ENCODE measurements around the gene PSMD1. TPM values are rescaled to one million over a fixed set of nuclear protein-coding genes. Genes with fewer than 3 reads are reported as not detected.

PSMD1 gene
- total RNA-seq, 1 donor from 2014 or later: 59.0 TPM

DNA sequence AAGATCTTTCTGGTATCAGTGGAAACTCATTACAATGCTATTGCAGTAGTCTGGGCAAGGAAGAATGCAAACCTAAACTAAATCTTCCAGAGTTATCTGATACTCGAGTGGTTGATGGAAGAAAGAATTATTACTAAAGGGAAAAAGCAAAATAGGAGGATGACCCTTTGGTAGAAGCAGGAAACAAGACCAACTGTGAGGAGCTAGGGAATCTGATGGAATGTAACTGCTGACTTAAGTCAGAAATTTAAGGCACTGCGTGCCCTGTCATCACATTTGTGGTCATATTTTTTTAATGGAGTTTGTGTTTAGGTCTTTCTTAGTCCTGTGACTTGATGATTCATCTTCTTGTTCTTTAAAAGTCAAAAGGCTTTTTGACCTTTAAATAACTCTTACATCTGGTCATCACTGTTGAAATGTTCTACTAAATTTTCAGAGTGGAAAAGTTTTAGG lies 105.2 kb downstream of the PSMD1 start:
- H3K27ac ChIP-seq: peak overlapping the region; percentile 69

DNA sequence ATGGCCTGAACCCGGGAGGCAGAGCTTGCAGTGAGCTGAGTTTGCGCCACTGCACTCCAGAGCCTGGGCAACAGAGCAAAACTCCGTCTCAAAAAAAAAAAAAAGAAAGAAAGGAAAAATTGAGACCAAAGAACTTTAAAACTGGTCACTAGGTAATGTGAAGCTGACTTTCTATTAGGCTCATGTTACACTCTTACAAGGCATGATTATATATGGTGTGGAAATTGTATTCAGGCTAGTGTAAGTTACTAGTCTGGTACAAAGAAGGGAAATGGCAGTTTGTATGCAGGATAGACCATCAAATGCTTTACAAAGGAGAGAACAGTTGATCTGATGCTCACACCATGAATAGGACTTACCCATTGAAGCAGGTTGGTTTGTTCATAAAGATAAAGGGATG lies 106.3 kb downstream of the PSMD1 start:
- intact Hi-C loops (cut with DNase I): no loop called here
- ATAC-seq (no peak), DNase-seq (no peak)
- Histone ChIP-seq H3K36me3 (peaks cover 40% of the 10 kb centered on the region), H3K27ac (no peak overlapping the region), H3K4me1 (peaks cover 16% of the 10 kb centered on the region), H3K27me3 (no peaks in the 10 kb centered on the region), H3K4me3 (no peak overlapping the region), H3K9me3 (no peaks in the 10 kb centered on the region)
- TF ChIP-seq, protein P1, sequence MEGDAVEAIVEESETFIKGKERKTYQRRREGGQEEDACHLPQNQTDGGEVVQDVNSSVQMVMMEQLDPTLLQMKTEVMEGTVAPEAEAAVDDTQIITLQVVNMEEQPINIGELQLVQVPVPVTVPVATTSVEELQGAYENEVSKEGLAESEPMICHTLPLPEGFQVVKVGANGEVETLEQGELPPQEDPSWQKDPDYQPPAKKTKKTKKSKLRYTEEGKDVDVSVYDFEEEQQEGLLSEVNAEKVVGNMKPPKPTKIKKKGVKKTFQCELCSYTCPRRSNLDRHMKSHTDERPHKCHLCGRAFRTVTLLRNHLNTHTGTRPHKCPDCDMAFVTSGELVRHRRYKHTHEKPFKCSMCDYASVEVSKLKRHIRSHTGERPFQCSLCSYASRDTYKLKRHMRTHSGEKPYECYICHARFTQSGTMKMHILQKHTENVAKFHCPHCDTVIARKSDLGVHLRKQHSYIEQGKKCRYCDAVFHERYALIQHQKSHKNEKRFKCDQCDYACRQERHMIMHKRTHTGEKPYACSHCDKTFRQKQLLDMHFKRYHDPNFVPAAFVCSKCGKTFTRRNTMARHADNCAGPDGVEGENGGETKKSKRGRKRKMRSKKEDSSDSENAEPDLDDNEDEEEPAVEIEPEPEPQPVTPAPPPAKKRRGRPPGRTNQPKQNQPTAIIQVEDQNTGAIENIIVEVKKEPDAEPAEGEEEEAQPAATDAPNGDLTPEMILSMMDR (IDR thresholded peaks at IDR 0.05): no peak

More for the DNA sequence above, 105.2 kb downstream of the PSMD1 start:
- TF ChIP-seq, protein P1 (IDR thresholded peaks at IDR 0.05): no peak
- no peaks in the 10 kb centered on the region for H3K27me3 ChIP-seq
- H3K4me1 ChIP-seq: peaks cover 16% of the 10 kb centered on the region
- H3K9me3 ChIP-seq: no peaks in the 10 kb centered on the region
- no peak overlapping the region for H3K4me3 ChIP-seq
- intact Hi-C loops (cut with DNase I): no loop called here
- H3K36me3 ChIP-seq: peaks cover 29% of the 10 kb centered on the region
- no peak for DNase-seq
- peak; percentile 45 for ATAC-seq

DNA sequence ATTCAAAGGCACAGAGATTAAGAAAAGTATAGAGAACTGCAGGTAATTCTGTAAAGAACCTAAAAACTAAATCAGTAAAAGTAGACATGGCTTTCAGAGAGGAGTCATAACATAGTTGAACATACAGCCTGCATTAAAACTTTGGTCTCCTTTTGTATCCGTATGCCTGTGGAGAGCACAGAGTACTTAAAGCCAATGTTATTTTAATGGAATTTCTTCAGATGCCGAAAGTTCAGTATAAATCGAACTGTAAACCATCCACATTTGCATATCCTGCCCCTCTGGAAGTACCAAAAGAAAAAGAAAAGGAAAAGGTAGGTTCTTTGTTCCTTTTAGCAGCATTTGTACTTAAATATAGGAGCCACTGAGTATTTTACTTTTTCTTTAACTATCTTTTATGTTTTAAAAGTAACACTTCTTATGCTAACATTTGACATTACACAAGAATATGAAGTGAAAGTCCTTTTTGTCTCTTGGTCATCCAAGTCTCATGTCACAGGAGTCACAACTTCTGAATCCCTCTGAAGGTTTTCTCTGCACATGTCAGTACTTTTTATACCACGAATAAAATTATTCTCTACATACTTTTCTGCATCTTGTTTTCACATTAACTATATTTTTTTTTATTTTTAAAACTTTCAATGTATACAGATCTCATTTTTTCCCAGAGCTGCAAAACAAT lies 106.9 kb downstream of the PSMD1 start:
- TF ChIP-seq, protein P1 (IDR thresholded peaks at IDR 0.05): no peak
- no peak for ATAC-seq
- DNase-seq: no peak
- Histone ChIP-seq H3K27me3 (no peaks in the 10 kb centered on the region), H3K4me1 (peaks cover 16% of the 10 kb centered on the region), H3K9me3 (no peaks in the 10 kb centered on the region), H3K4me3 (no peak overlapping the region), H3K27ac (no peak overlapping the region), H3K36me3 (peaks cover 36% of the 10 kb centered on the region)
- intact Hi-C loops (cut with DNase I): no loop called here

DNA sequence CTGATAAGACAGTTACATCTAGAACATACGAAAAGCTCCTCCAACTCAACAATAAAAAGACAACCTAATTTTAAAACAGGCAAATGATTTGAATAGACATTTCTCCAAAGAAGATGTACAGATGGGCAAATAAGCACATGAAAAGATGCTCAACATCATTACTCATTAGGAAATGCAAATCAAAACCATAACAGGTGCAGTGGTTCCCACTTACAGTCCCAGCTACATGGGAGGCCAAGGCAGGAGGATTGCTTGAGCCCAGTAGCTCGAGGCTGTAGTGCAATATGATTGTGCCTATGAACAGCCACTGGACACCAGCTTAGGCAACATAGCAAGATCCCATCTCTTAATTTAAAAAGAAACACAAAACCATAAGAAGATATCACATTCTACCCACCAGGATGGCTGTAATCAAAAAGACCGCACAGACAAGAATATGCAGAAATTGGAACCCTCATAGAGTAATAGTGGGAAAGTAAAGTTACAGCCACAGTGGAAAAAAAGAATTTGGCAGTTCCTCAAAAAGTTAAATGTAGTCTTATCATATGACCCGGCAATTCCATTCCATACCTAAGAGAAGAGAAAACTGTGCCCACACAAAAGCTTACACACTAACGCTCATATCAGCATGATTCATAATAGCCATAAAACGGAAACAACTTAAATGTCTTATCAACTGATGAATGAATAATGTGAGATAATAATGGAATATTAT lies 111.2 kb downstream of the PSMD1 start:
- no peak overlapping the region for H3K4me3 ChIP-seq
- H3K27ac ChIP-seq: no peak overlapping the region
- no peaks in the 10 kb centered on the region for H3K4me1 ChIP-seq
- no peak for ATAC-seq
- TF ChIP-seq, protein P1 (IDR thresholded peaks at IDR 0.05): no peak
- no peak for DNase-seq
- intact Hi-C loops (cut with DNase I): no loop called here
- H3K9me3 ChIP-seq: no peaks in the 10 kb centered on the region
- H3K27me3 ChIP-seq: no peaks in the 10 kb centered on the region
- H3K36me3 ChIP-seq: peaks cover 65% of the 10 kb centered on the region

DNA sequence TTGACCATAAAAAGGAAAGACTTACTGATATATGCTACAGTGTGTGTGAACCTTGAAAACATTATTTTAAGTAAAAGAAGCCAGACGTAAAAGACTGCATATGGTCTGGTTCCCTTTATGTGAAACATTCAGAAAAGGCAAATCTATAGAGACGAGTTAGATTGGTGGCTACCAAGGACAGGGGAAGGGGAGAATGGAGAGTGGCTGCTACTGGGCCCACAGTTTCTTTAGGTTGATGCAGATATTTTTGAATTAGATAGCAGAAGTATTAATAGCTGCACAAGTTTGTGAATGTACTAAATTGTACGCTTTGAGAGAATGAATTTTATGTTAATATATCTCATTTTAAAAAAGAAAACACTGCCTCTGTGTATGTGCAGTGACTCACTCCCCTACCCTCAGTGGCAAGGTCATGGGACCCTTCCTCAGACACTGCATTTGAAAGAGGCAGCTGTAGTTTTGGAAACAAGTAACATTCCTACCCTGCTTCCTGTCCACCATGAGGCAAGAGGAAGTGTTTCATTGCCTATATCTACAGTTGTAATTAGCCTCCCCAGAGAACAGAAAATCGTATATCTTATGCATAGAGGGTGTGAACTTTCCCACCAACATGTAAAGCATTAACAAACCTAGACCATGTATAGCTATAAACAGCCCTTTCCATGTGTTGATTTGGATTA lies 111.9 kb downstream of the PSMD1 start:
- no peaks in the 10 kb centered on the region for H3K27me3 ChIP-seq
- no peak overlapping the region for H3K27ac ChIP-seq
- DNase-seq (no peak), ATAC-seq (peak; percentile 49)
- no peaks in the 10 kb centered on the region for H3K9me3 ChIP-seq
- peaks cover 65% of the 10 kb centered on the region for H3K36me3 ChIP-seq
- peaks cover under 1% of the 10 kb centered on the region for H3K4me1 ChIP-seq
- intact Hi-C loops (cut with DNase I): no loop called here
- TF ChIP-seq, protein P1 (IDR thresholded peaks at IDR 0.05): no peak
- no peak overlapping the region for H3K4me3 ChIP-seq

Data from upper lobe of right lung (tissue), 1 donor.